Measurements from ENCODE around the gene SCUBE1.

- no peak for TF ChIP-seq CTCF (conservative IDR thresholded peaks at IDR 0.05; ENCODE audit: low read length)
- TF ChIP-seq EZH2phosphoT487 (IDR thresholded peaks at IDR 0.05; ENCODE audit: borderline replicate concordance, low read depth, low read length) = no peak
Observed at GRCh38 chr22:43173976-43174720, 169.0 kb downstream of the SCUBE1 start.
